ENCODE measurements around the gene FOXP1.
A peak's percentile ranks its signal among the peaks of the same experiment; 100 is the strongest.

The FOXP1 gene

DNA sequence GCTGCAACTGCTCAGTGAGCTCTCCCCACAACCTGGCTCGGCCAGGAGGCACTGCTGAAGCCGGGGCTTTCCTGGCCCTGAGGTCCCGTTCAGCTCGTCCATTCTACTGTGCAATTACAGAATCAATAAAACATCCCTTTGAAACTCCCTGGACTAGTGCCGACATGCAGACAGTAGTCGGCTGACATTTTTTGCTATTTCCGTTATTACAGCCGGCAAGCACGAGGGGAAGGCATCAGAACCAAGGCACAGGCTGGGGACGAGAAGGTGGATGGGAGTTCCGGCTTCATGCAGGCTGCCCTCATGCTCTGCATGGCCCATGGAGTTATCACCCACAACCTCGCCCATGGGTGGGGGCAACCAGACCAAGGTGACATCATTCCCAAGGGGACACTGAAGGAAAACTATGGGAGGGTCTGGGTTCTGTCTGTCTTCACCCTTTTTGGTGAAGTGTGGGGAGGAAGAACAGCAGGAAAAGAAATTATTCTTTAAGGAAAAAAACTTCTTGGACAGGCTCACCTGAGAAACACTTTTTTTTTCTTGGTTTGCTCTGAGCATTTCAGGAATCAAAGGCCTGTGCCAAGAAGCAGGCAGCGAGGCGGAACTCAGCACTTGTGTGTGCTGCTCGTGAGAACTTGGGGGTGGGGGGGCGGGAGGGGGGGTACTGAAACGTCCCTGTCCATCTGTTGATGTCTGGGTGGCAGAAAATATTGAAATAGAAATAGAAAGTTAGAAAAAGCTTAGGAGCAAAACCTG lies 154.5 kb downstream of the FOXP1 start:
- DNase-seq (ENCODE audit: low spot score): peak; percentile 69

DNA sequence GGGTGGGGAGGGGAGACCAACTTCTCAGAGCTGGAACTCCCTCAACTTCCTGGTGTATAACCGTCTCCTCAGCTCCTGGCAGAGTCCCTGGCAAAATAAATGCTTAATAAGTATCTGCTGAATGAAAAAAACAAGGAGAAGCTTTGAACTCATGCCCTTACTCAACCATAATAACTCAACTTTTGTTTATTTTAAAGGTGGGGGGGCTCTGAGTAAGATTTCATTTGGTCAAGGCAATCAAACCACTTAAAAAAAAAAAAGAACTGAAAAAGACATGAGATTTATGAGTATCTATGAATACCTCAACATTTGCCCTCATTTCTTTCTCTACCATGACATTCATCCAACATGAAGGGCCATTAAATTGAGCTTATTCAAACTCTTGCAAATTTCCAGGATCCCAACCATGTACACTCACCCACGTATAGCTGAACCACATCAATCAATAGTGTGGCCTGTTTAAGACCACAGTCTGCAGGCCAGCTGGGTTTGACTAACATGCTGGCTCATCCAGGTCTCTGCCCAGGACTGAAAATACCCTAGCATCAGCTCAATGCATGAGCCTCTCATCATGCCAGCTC lies 157.9 kb downstream of the FOXP1 start:
- DNase-seq (ENCODE audit: low spot score): peak; percentile 32

DNA sequence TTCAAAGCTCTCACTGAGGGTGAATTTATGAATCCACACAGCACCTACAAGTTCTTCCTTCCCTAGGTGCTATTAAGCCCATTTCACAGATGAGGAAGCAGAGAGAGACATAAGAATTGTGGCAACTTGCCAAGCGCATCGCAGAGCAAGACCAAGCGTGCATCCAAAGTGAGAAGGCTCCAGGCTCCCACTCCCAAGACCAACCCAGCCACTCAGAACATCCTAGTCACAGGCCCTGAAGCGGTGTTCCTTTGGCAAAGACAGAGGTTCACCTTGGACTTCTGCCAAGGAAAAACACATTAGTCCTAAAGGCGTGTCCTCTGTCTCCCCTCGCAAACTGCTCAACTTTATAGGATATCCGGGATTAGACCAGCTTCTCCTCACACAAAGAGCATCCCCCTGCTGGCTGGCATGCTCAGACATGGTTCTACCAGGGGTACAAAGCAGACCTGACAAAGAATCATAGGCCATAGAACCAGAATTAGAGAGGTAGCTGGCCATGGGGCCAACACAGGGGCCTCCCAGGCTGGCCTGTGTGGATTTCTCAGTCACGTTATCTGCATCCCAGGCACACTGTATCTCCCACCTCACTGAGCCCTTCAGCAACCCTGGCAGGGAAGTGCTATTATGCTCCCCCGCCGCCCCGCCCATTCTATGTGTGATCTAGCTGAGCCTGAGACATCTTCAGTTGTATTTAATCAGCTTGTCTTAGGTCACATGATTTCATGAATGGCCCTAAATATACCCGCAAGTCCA lies 160.2 kb downstream of the FOXP1 start:
- DNase-seq (ENCODE audit: low spot score): no peak

DNA sequence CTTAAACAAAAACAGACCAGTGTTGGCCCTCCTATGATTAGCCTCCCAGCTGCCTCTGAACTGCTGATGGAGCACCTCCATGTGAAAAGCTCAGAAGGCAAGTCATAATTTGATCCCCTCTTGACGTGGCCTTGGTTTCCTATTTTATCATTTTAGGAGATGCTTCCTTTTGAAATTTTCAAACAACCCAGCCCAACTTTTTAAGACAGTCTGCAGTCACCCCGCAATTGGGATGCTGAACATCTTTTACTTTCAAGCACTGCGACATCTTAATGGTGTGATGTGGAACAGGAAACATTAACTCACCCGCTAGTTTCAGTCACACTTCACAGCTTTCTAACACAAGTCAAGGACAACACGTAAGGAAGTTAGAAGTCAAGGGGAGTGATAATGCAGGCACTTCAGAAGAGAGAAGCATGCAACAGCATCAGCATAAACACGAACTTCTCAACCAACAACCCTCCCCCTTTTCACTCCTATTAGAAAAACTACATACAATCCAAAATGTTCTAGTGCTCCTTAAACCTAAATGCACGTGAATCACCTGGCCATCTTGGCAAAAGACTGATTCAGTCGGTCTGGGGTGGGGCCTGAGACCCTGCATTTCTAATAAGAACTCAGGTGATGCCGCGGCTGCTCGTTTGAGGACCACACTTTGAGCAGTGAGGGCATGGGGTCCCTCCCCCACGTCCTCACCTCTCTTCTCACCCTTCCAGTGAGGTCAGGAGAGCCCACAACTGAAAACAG lies 161.5 kb downstream of the FOXP1 start:
- DNase-seq (ENCODE audit: low spot score): no peak

DNA sequence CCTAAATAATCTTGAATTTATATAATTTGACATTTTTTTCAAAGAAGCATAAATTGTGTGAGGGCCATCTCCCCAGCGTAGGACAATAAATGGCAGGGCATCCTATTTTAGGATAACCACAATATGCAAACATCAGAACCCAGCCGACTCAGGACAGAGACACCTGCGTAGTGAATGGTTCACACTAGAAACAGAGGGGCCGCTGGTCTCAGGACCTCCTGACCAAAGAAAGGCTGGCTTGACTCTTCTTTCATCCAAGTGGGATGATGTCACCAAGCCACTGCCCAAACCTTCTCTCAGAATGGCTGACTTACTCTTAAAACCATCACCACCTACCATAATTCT lies 162.1 kb downstream of the FOXP1 start:
- DNase-seq (ENCODE audit: low spot score): no peak

DNA sequence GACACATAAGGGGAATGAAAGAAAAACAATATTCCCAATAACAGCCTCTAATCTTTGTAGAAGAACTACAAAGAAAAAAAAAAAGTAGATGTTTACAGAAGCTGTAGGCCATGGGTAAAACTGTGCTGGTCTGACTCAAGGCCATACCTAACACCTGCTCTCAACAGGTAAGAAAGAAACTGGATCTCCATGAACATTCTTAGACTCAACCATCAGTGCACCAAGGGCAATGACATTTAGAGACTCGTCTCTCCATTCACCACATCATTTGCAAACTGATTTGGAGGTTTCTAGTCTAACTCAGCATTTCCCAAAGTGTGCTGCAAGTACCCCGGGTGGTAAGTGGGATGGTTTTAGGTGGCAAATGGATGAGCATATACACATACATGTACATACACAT lies 164.2 kb downstream of the FOXP1 start:
- DNase-seq (ENCODE audit: low spot score): no peak

DNA sequence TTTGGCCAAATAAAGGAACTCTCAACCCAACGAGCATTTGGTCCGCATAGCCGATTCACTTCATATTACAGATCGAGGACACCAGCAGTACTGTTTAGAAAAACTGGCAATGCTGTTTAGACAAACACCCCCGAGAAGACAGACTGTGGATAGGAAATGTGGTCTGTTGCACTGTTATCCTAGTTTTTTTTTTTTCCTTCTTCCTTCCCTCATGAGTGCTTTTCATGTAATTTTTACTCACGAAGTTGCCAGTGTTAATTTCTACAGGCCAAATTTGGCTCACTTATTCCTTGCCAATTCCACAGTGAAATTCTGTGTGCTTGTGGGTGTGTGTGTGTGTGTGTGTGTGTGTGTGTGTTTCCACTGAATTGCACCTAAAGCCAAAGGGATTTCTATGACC lies 165.7 kb downstream of the FOXP1 start:
- DNase-seq (ENCODE audit: low spot score): no peak

DNA sequence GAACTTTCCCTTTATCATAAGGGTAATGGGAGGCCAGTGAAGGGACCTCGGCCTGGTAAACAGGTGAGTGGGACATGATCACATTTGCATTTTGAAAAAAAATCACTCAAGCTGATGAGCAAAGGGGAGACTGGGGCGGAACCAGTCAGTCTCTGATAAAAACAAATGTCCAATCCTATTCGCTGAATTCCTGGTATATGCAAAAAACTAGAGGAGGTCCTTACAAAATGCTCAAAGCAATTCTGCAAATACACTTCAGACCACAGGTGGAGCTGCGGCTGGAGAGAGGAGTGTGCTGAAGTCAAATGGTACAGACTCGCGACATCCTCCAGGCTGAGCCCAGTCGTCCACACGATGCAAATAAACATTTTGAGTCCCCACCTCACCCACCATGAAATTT lies 166.7 kb downstream of the FOXP1 start:
- no peak for DNase-seq (ENCODE audit: low spot score)

DNA sequence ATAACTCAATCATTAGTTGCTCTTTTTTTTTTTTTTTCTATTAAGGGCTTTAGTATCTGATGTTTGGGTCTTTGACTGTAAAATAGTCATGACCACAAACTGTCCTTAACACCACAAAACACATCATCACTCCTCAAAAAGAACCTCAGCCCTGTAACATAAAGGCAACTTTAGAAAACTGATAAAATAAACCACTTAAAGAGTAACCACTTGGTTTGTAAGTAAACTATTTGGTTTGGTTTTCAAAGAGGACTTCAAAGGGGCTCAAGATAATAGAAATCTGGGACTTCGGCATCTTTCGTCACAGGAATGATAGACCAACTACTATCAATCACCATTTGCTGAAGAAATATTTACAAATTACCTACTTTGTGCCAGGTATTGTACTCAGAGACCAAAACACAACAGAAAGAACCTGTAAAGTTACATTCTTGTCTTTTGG lies 167.8 kb downstream of the FOXP1 start:
- DNase-seq (ENCODE audit: low spot score): no peak

DNA sequence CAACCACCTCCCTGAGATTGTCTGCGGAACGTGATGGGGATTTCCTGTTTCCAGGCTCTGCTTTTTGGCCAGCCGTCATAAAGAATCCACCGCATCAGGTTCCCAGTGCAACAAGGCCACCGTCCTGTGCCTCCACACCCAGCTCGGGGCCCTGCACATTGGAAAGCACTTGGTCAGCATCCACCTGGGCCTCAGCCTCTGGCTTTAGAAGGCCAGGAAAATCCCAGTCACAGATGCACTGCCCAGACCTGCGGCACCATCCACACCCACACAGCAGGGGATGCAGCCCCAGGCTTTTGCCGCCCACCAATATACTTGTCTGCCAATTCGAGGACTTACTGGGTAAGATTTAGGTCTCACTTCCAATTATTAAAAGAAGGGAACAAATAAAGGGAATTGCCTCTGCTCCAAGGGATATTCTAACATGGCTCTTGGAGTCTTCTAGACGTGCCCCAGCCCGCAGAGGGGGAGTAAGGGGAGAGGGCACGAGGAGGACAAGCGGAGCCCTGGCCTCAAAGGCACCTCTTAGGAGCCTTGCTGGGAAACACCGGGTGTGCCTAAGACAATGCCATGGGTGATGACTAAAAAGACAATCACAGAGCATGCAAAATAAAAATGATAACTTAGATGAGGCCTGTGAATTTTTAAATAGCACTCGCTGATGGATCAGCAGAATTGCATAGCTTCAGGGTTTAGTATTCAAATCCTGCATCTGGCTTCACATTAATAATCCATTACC lies 169.2 kb downstream of the FOXP1 start:
- DNase-seq (ENCODE audit: low spot score): no peak

DNA sequence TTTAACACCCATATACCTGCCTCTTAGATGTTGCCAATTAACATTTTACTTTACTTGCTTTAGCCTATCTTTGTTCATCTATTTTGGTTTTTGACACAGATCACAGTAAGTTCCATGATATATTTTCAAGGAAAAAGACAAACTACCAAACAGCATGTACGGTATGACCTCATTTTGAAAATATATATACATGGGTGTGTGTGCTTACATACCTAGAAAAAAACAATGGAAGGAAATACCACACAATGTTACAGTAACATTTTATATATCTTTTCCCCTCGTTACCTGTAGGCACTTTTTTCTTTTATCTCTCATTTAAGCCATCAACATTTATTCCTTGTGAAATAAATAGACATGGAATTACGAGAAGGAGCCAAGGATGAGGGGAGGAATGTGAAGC lies 170.0 kb downstream of the FOXP1 start:
- DNase-seq (ENCODE audit: low spot score): no peak

DNA sequence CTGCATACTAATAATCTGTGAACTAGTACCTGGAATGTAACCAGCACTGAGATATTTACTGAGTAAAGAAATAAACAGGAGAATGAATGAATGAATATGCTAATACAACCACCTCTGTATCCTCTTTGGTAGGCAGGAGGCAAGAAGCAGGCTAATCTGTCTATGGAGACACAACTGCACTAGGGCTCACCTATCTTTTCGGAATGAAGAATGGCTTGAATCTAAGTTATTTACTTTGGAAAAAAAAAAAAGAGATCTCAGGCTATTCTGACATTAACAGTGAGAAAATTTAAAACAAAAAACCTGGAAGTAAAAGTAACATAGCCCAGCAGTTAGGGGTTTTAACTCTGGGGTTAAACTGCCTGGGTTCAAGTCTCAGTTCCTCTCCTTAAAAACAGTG lies 174.2 kb downstream of the FOXP1 start:
- DNase-seq (ENCODE audit: low spot score): no peak

DNA sequence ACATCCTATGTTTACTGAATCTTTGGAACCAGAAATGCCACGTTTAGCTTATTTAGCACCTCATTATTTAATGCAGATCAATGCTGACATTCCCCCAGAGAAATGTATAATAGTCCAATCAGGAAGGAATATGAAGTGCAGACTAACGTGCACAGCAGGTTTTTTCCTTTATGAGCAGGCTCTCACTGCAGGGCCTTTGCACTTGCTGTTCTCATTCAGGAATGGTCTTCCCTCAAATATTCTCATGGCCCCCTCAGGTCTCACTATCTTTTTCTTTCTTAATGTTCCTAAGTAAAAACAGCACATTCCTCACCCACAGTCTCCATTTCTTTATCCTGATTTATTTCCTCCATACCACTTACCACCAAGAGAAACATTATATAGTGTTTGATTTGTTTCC lies 174.6 kb downstream of the FOXP1 start:
- DNase-seq (ENCODE audit: low spot score): no peak

DNA sequence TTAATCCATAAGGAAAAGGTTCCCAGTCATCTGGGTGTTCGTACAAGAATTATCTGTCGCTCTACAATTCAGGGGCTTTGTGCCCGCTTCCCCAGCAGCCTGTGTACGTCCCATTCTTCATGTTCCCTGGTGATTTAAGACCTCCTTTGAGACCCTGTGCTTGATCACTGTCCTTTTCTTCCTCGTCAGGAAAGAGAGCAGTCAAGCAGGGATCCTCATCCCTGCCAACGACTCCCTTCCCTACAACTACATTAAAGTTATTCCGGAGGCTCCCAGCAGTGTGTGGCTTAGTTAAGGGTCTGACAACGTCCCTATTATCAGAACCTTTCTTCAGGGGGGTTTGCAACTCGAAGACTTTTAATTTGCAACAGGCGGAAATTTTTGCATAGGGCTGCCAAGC lies 175.7 kb downstream of the FOXP1 start:
- DNase-seq (ENCODE audit: low spot score): no peak

DNA sequence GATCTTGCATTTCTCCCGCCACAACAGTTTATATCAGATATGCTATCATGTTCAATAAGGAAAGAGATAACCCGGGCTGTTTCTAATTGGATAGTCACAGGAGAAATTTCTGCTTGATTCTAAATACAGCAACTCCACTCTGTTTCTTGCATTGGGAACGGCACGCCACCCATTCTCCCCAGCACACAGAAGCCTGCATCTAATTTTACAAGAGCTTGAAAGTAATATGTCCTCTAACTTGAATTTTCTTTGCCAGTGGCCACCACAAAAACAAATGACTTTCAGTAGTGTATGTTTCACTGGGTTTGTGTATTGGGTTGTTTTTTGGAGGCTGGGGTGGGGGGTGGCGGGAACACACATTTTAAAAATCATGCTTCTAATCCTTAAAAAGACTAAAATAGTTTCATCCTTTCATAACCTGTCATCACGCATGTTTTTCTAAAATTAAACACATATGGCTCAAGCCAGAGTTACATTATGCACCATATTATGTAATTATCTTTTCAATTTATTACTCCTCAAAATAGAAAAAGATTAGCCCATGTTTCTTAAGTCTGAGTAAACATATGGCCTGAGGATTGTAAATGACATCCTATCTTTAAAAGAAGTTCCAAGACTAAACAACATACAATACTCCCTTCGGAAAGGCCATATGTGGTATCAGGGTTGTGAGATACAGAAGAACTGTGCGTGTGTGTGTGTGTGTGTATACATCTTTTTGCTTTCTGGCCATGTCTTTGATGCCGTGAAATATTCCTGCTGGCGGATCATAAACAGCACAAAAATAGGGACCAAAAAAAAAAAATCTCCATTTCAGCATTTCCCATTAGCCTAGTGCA lies 176.3 kb downstream of the FOXP1 start:
- DNase-seq (ENCODE audit: low spot score): no peak

DNA sequence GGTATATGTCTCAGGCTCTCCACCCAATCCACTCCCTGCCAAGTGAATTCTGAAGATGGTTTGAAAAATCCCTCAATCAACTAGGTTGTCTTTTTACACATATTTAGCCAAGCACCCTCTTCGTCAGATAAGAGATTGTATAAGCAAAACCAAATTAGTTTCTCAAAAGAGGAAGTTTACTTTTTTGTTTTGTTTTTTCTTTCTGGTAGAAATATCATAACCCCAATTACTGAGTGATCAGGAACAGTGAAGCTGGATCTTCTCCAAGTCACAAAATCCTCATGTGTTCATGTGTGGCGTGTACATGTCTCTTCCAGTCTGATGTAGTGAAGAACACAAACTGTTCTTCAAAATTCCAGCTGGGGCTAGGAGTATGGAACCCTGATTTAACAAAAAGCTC lies 180.6 kb downstream of the FOXP1 start:
- no peak for DNase-seq (ENCODE audit: low spot score)

DNA sequence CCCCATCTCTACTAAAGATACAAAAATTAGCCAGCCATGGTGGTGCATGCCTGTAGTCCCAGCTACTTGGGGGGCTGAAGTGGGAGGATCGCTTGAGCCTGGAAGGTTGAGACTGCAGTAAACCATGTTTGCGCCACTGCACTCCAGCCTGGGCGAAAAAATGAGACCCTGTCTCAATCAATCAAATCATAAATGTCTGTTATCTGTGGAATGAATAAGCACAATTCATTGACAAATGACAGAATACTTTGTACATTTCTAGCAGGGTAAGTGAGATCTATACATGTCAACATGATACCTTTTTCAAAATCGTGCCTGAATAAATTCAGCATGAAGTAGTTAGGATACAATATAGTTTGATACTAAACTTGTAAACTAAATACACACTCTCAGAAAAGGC lies 181.2 kb downstream of the FOXP1 start:
- DNase-seq (ENCODE audit: low spot score): no peak

DNA sequence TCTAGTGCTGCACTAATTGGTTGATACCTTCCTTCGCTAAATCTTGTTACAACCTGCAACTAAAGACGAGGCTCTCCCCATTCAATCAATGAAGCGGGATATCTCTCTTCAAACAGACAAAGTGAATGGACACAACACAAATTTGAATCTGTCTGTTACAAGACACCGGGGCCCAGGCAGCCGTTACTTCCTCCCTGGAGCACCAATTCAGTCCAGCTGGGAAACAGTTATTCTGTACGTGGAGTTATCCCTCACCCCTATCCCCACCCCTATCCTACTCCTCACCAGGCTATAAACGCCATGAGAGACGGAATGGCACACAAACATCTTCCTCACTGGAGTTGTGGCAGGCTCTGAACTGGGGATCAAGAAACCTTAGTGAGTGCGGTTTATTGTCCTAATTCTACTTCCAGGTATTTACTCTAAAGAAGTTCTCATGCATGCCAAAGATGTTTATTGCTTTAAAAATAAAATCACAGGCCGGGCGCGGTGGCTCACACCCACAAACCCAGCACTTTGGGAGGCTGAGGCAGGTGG lies 181.8 kb downstream of the FOXP1 start:
- no peak for DNase-seq (ENCODE audit: low spot score)

DNA sequence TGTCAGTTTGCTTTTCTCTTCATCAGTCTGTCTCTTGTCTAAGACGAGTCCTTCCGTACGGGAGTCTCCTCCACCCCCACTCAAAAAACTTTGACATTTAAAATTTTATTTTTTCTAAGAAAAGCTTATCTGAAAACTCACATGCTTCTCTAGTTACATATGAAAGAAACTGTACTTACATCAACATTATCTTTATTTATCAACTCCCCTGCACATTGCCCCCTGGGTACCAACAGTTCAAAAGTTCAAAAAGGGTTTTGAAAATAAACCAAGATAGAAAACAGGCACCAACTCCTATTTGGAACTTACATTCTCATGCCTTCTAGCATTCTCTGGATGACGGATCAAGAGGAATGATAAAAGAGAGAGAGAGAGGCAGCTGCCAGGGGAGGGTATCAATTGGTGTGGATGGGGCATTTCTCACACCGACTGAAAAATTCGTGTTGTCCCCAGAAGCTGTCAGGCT lies 182.5 kb downstream of the FOXP1 start:
- no peak for DNase-seq (ENCODE audit: low spot score)

DNA sequence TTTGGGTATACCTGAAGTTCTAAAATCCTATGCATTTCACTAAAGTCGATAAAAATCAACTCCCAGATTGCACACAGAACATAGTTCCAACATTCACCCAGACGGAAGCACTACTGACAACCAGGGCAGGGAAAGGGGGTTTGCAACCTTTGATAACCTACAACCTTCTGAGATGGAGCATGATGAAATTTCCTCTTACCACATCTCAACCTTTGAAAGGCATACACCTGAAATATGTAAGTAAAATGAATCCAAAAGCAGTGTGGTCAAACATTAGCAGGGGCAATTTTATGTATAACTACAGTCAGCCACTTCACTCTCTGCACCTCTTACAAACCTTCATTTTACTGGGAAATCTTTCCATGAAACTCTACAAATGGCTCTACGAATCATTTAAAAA lies 184.1 kb downstream of the FOXP1 start:
- no peak for DNase-seq (ENCODE audit: low spot score)
